Measurements from ENCODE around the gene CEP112.
"Not testable (repeated sequence)": the region's sequence is repeated elsewhere in the genome, so short reads cannot be mapped to it uniquely, and the experiment has no call there.

Gene CEP112

DNA sequence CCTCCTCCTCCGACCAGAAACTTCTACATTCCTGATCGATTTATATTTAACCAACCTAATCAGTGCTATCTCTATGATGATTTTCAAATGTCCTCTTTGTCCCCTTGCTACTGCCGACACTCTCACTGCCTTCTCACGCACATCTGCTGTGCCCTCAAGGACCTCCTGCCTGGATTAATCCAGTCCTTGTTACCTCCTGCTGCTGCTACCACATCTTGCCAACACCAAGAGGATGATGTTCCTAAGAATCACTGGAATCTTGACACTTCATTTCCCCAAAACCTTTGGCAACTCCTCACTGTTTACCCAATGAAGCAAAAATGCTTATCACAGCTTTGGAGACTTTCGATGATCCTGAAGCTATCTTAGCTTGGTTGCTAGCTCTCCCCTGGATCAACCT, 343.2 kb downstream of the CEP112 start:
- Histone ChIP-seq H3K4me1 (no peaks in the 10 kb centered on the region), H3K36me3 (no peaks in the 10 kb centered on the region), H3K4me3 (ENCODE audit: low read depth, low read length) (no peak overlapping the region), H3K27me3 (peaks cover 2% of the 10 kb centered on the region; the same call in 1 of the 2 replicates), H3K9me3 (no peaks in the 10 kb centered on the region)
- no peak for DNase-seq
- TF ChIP-seq, protein P1, sequence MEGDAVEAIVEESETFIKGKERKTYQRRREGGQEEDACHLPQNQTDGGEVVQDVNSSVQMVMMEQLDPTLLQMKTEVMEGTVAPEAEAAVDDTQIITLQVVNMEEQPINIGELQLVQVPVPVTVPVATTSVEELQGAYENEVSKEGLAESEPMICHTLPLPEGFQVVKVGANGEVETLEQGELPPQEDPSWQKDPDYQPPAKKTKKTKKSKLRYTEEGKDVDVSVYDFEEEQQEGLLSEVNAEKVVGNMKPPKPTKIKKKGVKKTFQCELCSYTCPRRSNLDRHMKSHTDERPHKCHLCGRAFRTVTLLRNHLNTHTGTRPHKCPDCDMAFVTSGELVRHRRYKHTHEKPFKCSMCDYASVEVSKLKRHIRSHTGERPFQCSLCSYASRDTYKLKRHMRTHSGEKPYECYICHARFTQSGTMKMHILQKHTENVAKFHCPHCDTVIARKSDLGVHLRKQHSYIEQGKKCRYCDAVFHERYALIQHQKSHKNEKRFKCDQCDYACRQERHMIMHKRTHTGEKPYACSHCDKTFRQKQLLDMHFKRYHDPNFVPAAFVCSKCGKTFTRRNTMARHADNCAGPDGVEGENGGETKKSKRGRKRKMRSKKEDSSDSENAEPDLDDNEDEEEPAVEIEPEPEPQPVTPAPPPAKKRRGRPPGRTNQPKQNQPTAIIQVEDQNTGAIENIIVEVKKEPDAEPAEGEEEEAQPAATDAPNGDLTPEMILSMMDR (IDR thresholded peaks at IDR 0.05; ENCODE audit: low read depth, low read length): no peak

DNA sequence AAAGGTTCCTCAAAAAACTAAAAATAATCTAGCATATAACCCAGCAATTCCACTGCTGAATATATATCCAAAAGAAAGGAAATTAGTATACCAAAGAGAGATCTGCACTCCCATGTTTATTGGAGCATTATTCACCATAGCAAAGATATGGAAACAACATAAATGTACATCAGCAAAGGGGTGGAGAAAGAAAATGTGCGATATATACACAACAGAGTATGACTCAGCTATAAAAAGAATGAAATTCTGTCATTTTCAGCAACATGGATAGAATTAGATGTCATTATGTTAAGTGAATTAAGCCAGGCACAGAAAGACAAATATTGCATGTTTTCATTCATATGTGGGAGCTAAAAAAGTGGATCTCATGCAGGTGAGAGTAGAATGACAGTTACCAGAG, 350.8 kb downstream of the CEP112 start:
- no peaks in the 10 kb centered on the region for H3K27me3 ChIP-seq
- H3K4me1 ChIP-seq: no peaks in the 10 kb centered on the region
- no peaks in the 10 kb centered on the region for H3K9me3 ChIP-seq
- no peak for DNase-seq
- TF ChIP-seq, protein P1 (IDR thresholded peaks at IDR 0.05; ENCODE audit: low read depth, low read length): no peak
- no peaks in the 10 kb centered on the region for H3K36me3 ChIP-seq
- H3K4me3 ChIP-seq (ENCODE audit: low read depth, low read length): no peak overlapping the region

DNA sequence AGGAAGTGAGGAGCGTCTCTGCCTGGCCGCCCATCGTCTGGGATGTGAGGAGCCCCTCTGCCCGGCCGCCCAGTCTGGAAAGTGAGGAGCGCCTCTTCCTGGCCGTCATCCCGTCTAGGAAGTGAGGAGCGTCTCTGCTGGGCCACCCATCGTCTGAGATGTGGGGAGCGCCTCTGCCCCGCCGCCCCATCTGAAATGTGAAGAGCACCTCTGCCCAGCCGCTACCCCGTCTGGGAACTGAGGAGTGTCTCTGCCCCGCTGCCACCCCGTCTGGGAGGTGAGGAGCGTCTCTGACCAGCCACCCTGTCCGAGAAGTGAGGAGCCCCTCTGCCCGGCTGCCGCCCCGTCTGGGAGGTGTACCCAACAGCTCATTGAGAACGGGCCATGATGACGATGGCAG, 354.7 kb downstream of the CEP112 start:
- not testable (repeated sequence) for H3K4me1 ChIP-seq; H3K27me3 ChIP-seq; H3K36me3 ChIP-seq; H3K4me3 ChIP-seq (ENCODE audit: low read depth, low read length); H3K9me3 ChIP-seq; DNase-seq

DNA sequence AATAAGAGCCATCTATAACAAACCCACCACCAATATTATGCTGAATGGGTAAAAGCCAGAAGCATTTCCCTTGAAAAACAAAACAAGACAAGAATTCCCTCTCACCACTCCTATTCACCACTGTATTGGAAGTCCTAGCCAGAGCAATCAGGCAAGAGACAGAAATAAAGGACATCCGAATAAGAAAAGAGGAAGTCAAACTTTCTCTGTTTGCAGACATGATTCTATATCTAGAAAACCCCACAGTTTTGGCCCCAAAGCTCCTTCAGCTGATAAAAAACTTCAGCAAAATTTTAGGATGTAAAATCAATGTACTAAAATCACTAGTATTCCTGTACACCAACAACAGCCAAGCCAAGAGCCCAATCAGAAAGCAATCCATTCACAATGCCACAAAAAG, 358.7 kb downstream of the CEP112 start:
- TF ChIP-seq, protein P1 (IDR thresholded peaks at IDR 0.05; ENCODE audit: low read depth, low read length): no peak
- no peaks in the 10 kb centered on the region for H3K4me1 ChIP-seq

DNA sequence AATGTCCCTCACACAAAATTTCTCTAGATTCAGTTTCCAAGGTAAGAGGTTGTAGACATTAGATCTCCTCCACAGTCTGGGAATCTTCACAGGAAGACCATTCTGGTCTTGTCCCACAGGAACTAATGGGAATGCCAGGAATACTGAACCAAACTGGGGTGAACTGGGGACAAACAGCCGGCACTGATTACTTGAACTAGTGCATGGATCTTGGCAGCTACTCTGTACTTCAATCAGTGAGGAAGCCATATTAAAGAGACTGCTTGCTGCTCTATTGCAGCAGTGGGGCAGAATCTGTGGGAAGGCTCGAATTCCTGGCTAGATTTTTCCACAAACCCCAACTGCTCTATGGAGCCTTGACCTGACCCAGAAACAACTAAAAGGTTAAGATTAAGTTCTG, 361.6 kb downstream of the CEP112 start:
- Histone ChIP-seq H3K4me1 (no peaks in the 10 kb centered on the region), H3K36me3 (no peaks in the 10 kb centered on the region), H3K4me3 (ENCODE audit: low read depth, low read length) (no peak overlapping the region), H3K9me3 (no peaks in the 10 kb centered on the region), H3K27me3 (no peaks in the 10 kb centered on the region)
- no peak for DNase-seq
- TF ChIP-seq, protein P1 (IDR thresholded peaks at IDR 0.05; ENCODE audit: low read depth, low read length): no peak

More for the DNA sequence above, 358.7 kb downstream of the CEP112 start:
- H3K27me3 ChIP-seq: no peaks in the 10 kb centered on the region
- no peak overlapping the region for H3K4me3 ChIP-seq (ENCODE audit: low read depth, low read length)
- H3K9me3 ChIP-seq: no peaks in the 10 kb centered on the region
- DNase-seq: no peak
- no peaks in the 10 kb centered on the region for H3K36me3 ChIP-seq

DNA sequence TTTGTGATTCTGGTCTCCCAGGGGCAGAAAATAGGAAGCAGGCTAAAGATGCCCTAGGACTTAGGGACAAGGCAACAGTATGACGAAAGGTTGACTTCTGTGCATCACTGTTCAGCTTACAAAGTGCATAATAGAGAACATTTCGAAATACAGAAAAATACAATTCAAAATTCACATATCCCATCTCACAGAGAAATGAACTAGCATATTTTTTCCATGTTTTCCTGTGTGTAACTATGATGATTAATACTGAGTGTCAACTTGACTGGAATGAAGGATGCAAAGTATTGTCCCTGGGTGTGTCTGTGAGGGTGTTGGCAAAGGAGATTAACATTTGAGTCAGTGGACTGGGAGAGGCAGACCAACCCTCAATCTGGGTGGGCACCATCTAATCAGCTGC, 365.4 kb downstream of the CEP112 start:
- not testable (repeated sequence) for DNase-seq

DNA sequence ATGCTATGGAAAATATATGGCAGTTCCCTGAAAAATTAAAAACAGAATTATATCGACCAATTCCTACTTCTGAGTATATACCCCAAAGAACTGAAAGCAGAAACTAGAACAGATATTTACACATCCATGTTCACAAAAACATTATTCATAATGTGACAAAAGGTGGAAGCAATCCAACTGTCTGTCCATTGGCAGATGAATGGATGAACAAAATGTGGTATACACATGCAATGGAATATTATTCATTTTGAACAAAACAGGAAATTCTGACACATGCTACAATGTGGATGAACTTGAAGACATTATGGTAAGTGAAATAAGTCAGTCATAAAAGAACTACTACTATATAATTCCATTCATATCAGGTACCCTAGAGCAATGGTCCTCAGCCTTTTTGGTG, 367.0 kb downstream of the CEP112 start:
- Histone ChIP-seq H3K4me3 (ENCODE audit: low read depth, low read length) (no peak overlapping the region), H3K9me3 (no peaks in the 10 kb centered on the region), H3K4me1 (no peaks in the 10 kb centered on the region), H3K27me3 (no peaks in the 10 kb centered on the region), H3K36me3 (no peaks in the 10 kb centered on the region)
- no peak for DNase-seq
- TF ChIP-seq, protein P1 (IDR thresholded peaks at IDR 0.05; ENCODE audit: low read depth, low read length): no peak

More for the DNA sequence above, 365.4 kb downstream of the CEP112 start:
- H3K4me1 ChIP-seq; H3K4me3 ChIP-seq (ENCODE audit: low read depth, low read length); H3K9me3 ChIP-seq; H3K27me3 ChIP-seq; H3K36me3 ChIP-seq: not testable (repeated sequence)

Measured in BE2C (cell line).